HG03097 (cell line): ENCODE measurements around the gene SLC2A4RG.

ENCODE experiments used
- ATAC-seq: cut with Tn5 transposase; IDR thresholded peaks from one replicate; pipeline ENCODE4 v1.9.1; 2021; ENCODE audit not compliant: unreplicated experiment, low FRiP score

The SLC2A4RG gene

DNA sequence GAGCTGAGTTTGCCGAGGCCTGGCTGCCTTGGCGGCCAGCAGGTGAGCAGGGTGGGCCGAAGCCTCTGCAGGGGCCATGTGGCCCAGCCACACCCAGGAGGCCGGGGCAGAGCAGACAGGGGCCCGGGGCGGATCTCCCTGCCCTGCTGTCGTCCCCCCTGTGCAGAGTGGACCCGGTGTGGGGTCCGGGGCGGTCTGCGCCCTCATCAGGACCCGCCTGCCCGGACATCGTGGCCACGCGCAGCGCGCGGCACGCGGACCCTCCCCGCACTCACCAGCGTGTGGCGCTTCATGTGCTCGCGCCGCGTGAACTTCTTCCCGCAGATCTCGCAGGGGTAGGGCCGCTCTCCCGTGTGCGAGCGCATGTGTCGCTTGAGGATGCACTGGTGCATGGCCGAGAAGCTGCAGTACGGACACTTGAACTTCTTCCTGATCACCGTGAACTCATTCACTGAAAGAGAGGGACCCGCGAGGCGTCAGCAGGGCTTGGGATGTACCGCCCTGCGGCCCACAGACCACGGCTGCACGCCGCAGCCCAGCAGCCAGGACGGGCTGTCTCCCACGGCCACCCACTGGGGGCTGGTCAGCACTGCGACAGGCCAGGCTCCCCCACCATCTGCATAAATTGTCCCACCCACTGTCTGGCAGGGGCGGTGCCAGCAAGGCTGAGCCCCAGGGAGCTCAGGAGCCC is 13.0 kb downstream of the SLC2A4RG start:
- ATAC-seq, result no peak

DNA sequence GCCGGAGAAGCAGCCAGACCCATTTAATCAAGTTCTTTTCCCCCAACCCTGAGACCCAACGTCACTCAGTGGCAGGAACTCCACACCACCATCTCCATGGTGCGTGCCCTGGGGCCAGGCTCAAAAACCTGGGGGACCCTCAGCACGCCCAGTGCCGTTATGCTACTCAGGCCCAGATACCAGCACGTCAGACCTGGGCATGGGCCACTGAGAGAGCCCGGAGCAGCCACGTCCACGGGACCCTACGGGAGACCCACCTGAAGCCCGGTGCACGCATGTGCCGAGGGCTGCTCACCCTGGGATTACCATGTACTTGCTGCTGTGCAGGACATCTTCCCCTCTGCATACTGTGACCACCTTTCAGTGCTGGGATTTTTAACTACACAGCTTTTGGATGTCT is 13.8 kb downstream of the SLC2A4RG start:
- no peak for ATAC-seq

DNA sequence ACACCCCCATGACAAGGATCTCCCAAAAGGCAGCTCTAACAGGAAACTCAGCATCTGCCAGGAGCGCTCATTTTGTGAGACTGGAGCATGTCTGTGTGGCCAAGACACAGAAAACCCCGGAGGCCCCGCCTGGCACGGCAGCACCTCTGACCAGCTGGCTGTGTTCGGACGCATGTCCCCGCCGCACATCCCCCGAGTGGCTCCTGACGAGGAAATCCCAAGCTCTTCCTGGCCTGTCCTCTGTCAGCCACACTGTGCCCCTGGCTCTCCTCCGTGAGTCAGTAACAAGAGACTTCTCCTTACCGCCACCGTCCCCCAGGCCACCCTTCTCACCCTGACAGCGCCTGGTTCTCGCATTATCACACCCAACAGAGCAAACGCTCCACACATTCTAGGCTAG is 14.4 kb downstream of the SLC2A4RG start:
- no peak for ATAC-seq

DNA sequence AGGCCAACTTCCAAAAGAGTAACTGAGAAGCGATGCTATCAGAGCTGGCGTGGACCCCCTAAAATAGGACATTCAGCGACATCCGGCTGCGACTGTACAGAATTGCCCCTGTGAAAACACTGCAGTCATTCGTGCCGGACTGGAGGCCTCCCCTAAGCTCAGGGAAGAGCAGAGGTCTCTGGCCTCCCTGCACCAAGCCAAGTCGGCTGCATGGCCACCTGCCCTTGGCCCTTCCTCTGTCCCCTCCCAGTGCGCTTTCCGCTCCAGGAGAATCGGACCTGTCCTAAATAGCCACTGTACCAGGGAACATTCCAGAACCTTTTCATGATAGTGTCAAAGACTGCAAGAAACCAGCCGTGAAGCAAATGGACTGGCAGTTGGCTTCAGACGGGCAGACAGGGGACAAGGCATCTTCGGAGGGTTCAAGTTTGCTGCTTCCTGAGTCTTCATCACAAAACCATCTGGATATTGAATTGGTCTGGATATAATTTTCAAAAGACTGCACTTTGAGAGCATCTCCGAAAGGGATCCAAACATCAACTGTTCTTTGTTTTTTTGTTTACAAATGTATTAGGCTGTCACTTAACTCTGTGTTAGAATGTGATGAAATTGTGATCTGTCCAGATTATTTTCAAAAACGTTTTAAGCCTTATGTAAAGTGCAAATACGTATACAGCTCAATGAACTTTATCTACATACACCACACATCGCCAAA is 16.5 kb downstream of the SLC2A4RG start:
- ATAC-seq, result no peak

DNA sequence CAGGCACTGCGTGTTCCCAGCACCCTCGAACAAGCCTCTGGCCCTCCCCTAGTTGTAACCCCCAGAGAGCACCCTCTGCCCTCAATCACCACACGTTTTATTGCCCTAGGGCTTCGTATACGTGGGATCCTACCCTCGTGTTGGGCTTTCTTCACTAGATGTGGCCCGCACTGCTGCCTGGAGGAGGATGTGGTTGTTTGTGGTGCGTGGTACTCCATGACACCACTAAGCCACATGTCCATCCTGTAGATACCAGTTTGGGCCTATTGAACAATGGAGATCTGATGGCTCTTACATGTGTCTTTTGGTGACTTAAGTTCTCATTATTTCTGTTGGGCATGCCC is 17.0 kb downstream of the SLC2A4RG start:
- ATAC-seq, result no peak

DNA sequence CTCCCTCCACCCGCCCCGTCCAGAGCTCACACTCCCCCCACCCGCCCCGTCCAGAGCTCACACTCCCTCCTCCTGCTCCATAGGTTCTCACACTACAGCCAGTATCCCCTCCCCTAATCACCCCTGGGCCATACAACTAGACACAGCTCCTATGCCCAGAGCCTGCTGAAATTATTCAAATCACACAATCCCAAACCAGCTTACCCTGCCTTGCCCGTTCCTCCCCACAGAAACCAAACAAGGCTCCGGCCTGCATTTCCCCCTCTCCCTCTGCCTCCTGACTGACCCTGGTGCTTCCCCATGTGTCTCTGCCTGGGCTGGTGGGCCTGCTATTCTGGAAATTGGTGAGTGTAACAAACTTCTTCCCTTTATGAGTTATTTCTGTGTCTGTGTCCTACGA is 18.6 kb downstream of the SLC2A4RG start:
- ATAC-seq, result no peak

DNA sequence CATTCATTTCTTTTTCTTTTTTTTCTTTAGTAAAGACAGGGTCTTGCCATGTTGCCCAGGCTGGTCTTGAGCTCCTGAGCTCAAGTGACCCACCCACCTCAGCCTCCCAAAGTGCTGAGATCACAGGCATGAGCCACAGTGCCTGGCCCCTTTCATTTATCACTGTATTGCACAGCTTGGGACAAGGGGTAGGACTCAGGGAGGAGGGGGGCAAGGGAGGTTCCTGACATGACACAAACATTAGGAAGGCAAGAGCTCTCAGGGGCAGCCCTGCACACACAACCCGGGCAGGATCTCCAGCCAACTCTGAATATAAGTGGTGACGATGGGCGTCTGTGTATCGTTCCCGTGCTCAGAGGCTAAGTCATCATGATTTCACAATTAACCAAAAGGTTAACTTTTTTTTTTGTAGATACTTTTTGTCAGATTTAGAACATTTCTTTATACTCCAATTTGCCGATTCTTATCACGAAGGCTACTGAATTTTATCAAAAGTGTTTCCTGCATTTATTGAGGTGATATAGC is 19.9 kb downstream of the SLC2A4RG start:
- no peak for ATAC-seq

DNA sequence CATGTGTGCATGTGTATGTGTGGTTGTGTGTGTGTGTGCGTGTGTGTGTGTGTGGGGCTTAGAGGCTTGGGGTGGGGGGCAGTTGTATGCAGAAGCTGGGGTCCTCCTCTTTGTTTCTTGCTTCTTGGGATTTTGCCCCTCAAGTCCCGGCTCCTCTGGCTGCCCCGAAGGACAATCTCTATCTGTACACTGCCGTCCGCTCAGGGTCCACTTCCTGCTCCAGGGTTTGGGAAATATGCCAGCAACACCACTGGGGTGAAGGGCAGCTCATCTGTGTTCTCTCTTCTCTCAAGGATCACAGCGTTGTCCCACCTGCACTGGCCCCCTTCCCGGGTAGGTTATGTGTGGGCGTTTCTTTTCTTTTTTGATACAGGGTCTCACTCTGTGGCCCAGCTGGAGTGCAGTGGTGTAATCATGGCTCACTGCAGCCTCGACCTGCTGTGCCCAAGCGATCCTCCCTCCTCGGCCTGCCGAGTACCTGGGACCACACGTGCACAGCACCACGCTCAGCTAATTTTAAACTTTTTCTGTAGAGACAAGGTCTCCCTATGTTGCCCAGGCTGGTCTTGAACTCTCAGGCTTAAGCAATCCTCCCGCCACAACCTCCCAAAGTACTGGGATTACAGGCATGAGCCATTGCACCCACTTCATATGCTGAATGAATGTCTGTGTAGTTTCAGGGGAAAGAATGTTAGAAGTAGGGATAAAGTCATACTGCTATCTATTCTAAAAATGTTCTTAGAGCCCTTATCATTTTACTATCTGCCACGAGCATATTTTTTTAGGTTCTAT is 25.7 kb downstream of the SLC2A4RG start:
- ATAC-seq, result no peak

DNA sequence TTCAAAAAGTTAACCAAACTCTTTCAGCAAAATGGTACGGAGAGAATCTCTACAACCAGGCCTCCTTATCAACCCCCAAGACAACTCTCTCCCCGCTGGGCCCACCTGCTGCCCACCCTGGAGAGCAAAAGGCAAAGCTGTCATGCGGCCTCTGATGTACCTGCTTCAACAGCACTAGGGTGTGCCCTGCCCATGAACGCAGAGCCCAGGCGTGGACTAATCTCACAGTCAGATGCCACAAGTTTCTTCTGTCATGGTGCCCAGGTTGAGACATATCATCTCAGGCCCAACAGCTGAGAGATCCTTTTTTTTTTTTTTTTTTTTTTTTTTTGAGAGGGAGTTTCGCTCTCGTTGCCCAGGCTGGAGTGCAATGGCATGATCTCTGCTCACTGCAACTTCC is 26.3 kb downstream of the SLC2A4RG start:
- no peak for ATAC-seq

DNA sequence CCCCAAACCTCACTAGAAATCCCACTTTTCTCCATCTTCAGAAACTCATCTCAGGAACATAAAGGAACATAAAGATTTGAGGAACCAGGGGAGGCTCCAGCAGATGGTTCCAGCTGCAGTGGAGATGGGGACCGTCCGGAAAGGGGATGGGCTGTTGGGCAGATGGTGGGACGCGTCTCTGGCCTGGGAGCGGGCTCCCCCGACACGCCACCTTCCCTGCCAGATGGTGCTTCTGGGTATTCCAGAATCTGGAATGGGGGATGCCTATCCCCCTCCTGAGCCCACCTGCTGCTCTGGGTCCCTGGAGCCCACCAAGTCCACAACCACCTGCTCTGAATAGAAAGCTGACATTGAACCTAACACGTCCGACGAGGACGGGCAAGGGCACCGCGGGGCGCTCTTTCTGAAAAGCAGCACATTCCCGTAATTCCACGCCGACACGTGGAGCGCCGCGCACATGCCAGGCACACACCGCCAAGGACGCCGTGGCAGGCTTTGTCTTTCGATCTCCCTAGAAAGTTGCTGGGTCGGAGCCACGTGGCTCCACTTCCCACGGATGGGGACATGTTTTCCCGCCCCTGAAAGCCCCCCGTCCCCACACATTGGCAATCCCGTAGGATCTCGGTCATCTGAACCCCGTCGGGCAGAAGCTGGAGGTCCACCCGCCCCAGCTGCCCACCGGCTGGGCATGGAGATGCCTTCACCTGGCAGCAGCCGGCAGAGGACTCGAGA is 27.3 kb downstream of the SLC2A4RG start:
- no peak for ATAC-seq

DNA sequence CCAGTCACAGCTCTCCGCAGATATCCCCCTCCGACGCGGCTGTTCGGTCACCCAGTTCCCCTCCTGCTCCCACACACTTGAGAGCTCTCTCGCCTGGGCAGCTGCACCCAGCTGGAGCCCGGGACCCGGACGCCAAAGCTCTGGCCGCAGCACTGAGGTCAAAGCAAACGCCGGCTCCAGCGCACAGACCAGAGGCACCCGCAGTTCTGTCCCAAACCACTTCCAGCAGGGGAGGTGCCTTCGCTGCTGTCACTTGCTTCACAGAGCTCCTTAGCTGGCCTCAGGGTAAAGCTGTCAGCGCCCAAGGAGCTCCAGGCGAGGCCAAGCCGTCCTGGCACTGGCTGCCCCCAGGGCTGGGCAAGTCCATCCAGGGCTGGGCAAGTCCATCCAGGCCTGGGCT is 27.9 kb downstream of the SLC2A4RG start:
- no peak for ATAC-seq

DNA sequence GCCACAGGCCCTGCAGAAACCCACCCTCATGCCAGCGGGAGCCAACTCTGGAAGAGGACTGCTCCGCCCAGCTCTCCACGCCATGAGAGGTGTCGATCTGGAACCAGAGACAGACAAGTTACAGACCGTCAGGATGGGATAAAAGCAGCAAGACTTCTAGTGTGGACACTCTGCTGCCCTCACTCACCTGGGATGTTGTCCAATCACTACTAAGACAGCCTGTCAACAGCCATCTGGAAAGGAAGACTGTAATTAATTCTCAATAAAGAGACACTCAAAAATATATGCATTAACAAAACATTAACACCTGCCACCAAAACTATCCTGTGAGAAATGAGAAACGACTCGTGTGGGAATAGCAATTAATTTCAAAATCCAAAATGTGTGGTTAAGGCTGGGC is 28.3 kb downstream of the SLC2A4RG start:
- no peak for ATAC-seq

DNA sequence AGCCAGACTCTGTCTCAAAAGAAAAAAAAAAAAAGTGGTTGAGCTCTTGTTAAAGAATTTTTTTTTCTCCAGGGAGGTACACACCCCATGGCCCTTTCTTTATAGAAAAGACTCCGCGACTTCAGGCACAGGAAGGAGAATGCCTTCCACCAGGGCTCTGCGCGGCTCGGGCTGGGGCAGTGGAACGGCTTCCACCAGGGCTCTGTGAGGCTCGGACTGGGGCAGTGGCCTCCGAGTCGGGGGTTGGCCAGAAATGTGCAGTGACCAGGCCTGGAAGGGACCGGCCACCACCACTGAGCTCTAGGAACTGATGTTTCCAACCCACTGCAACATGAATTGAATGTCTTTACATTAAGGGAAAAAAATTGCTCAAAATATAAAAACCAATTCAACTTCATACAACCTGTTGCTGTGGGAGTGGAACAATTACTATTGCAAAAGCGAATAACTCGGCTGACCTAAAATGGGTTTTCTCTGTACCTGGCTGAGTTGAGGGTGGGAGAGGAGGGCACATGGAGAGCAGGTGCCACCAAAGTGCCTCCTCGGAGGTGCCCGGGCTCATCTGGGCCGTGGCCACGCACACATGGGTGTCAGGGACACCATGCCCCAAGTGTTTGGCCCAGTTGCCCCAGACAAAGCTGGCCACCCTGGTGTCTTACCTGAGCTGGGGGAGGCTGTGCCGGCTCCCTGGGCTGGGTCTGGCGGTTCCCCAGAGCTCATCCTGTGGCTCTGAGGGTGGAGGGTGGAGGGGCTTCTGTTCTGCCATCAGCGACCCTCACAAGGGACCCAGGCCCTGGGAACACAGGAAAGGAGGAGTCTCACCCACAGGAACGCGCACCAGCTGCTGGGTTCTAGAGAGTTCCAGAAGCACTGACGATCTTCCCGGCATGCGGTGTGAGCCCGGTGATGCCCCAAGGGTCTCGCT is 29.3 kb downstream of the SLC2A4RG start:
- no peak for ATAC-seq

DNA sequence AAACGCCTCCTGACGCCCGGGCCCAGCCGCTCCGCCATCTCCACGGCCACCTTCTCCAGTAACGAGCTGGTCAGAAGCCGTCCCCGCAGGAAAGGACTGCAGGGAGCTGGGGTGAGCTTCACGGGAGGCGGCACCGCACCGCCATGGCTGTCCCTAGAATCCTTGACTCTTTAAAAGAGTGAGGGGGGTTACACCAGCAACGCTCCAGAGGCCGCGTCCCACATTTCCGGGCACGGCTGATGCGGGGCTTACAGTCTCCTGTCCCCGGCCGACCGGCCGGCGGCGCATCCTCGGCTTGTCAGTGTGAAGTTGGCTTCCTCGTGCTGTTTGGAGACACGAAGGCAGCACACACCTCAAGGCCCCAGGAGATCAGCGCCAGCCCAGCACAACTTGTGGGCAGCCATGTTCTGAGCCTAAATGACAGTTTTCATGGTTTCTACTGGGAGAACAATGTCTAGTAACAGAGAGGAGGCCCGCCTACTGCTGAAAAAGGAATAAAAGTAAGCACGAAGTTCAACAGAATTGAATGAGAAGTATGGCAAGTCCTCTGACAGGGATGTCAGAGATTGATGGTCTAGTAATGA is 30.4 kb downstream of the SLC2A4RG start:
- no peak for ATAC-seq

DNA sequence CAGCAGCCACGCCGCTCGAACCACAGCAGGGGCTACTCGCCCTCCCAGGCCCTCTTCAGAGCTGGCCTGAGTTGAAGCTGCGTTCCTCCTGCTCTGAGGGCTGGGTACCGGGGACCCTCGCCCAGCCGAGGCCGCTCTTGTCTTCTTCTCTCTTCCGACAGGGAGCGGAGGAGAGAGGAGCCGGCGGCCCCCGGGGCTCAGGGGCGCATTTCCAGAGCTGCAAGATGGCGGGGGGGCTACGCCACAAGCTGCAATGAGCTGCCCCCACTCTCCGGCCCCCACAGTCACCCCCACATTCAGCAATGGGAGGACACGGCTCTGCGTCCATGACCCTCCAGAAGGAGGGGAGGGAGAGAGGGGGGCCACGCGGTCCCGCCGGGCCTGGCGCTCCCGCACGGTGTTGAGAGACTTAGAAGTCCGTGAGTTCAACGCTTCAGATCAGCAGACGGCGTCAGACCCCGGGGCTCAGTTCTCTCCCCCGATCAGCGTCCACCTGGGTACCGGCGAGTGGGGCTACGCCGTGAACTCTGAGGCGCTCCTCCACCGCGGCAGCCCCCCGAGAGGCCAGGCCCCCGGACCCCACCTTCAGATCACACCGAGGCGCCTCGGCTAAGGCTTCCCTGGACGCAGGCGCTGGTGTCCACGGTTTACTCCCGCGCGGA is 31.6 kb downstream of the SLC2A4RG start:
- no peak for ATAC-seq

DNA sequence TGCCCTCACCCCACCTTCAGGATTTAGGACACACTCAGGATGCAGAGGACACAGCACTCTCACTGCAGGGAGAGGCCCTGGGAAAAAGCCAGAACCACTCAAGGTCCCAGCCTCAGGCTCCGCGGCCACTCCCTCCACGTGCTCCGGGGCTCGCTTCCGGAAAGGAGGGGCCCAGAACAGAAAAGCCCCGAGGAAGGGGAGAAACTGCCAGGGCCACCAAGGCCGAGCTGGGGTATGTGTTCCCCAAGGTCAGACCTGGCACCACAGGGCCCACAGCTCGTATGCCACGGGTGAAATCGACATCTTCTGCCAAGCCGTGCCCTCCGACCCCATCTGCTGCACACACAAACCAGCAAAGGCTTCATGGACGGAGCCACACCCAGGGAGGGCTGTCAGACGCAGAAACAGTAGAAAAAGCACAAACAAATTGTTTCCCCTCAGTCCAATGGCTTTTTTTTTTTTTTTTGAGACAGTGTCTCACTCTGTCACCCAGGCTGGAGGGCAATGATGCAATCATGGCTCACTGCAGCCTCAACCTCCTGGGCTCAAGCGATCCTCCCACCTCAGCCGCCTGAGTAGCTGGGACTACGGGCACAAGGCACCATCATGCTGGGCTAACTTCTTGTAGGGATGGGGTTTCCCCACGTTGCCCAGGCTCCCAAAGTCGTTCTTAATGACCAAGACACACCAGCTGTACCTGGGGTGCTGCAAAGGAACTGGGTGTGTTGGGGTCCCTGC is 33.4 kb downstream of the SLC2A4RG start:
- no peak for ATAC-seq

DNA sequence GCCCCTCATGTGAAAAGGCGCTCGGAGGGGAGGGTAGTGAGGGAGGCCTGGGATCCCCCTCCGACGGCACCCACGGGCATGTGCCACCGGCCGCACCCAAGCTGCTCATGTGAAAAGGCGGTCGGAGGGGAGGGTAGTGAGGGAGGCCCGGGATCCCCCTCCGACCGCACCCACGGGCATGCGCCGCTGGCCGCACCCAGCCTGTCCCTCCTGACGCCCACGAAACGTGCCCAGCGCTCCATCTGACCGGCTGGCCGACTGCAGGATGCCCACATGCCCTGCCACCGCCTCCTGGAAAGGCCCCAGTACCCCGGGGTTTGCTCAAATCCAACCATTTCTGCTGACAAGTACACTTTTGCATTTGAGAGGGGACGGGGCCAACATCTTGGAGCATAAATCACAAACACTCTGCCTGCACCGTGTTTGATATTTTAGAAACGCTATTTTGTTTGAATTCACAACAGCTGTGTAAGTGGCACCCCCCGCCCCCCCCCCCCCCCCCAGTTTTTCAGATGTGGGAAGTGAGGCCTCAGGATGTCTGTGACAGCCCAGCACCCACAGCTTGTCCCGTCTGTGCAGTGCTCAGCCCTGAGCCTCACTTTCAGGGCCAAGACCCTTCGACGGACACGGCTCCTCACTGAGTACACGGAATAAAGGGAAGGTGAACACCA is 34.1 kb downstream of the SLC2A4RG start:
- ATAC-seq, result no peak

DNA sequence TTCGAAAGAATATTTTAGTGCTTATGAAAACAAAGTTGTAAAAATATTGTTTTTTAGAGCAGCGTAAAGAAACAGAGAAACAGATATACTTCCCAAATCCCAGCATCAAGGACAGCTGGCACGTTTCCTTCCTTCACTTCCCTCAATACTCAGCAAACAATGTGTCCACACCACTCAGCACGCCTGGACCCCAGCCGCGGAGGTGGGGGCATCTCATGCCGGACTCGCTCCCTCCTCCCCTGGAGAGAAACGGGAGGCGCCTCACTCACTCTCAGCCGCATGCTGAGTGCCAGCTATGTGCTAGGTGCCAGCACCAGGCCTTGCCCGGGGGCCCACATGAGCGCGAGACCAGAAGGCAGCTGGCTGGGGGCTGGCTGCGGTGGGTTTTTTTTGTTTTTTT is 34.7 kb downstream of the SLC2A4RG start:
- ATAC-seq, result no peak
